HepG2 (cell line): ENCODE results near the gene PPDPF. TPM values are rescaled to one million over a fixed set of nuclear protein-coding genes. Genes with fewer than 3 reads are reported as not detected.

ENCODE experiments used
- ATAC-seq: fragments of 200-7000 bp; cut with Tn5 transposase; 3 replicates; pipeline ENCODE4 v1.9.1; 2020; ENCODE audit warnings: mild to moderate bottlenecking, moderate library complexity
- BruUV-seq: library from RNA; stranded (reverse); fragments of 400-500 nt; replicated peaks from 2 replicates; lab custom pipeline; 2021; lab: Mats Ljungman, UMichigan
- CTCF ChIA-PET: fragments of 300-600 bp; formaldehyde crosslinking; extraction: SDS; loops from one replicate; lab custom pipeline; 2021; ENCODE audit warnings: low total read pairs, inconsistent platforms, low intra/inter-chr PET ratio; lab: Yijun Ruan, JAX
- POLR2A ChIA-PET: fragments of 350-600 bp; sonication (Branson Sonifier 250); formaldehyde crosslinking; loops from one replicate; lab custom pipeline; 2020; ENCODE audit warnings: antibody characterized with exemption, inconsistent platforms; lab: Yijun Ruan, JAX
- DNase-seq: peaks from one replicate; pipeline ENCODE4 v3.0.0-alpha.2; 2015; ENCODE audit warnings: low spot score
- FAIRE-seq: peaks from 3 replicates; lab custom pipeline; 2011; peaks lifted over from hg19 to GRCh38; lab: Jason Lieb, UNC
- H2AFZ ChIP-seq: one replicate; pipeline ENCODE4 v1.6.1; 2011; ENCODE audit warnings: low read length, inconsistent platforms
- H3K27ac ChIP-seq: fragments of 300-600 bp; 3 replicates; pipeline ENCODE4 v1.8.0; 2011; ENCODE audit warnings: mixed run types, mild to moderate bottlenecking, mixed read lengths, low read length, inconsistent platforms; ENCODE audit not compliant: insufficient read depth; ENCODE audit errors: extremely low read length
- H3K27me3 ChIP-seq, 2 experiments: fragments of 200-600 bp in 1 of 2; 2 replicates in 1 of 2; 3 replicates in 1 of 2; pipeline versions ENCODE4 v1.6.0 to v1.8.0; 2011; ENCODE audit warnings: low read length in 2 of 2, mild to moderate bottlenecking in 2 of 2, moderate library complexity in 2 of 2, inconsistent platforms in 1 of 2; ENCODE audit not compliant: insufficient read depth in 2 of 2, control insufficient read depth in 1 of 2
- H3K36me3 ChIP-seq, 2 experiments: fragments of 200-600 bp in 1 of 2; replicated peaks in 1 of 2; 2 replicates in 1 of 2; 3 replicates in 1 of 2; pipeline versions ENCODE4 v1.5.1 to v1.8.0; 2011; ENCODE audit warnings: low read length in 2 of 2, inconsistent platforms in 1 of 2; ENCODE audit not compliant: insufficient read depth in 2 of 2, control insufficient read depth in 1 of 2
- H3K4me1 ChIP-seq: 2 replicates; pipeline ENCODE4 v1.5.1; 2012; ENCODE audit warnings: low read length, inconsistent platforms; ENCODE audit not compliant: insufficient read depth
- H3K4me2 ChIP-seq: 2 replicates; pipeline ENCODE4 v1.6.0; 2011; ENCODE audit warnings: low read depth, low read length, inconsistent platforms
- H3K4me3 ChIP-seq, 3 experiments: fragments of 200-600 bp in 1 of 3; sonication (generic), shearing (Covaris generic) in 1 of 3; replicated peaks in 1 of 3; 2 replicates each; pipeline ENCODE4 v1.5.1; 2011 to 2016; ENCODE audit warnings: low read length in 3 of 3, inconsistent platforms in 2 of 3, low read depth in 2 of 3, mild to moderate bottlenecking in 2 of 3, control low read depth in 1 of 3, mixed read lengths in 1 of 3; ENCODE audit not compliant: insufficient read depth in 1 of 3
- H3K79me2 ChIP-seq: one replicate; pipeline ENCODE4 v1.6.1; 2011; ENCODE audit warnings: low read length, inconsistent platforms; ENCODE audit not compliant: insufficient read depth
- H3K9ac ChIP-seq: 2 replicates; pipeline ENCODE4 v1.6.0; 2011; ENCODE audit warnings: mild to moderate bottlenecking, low read depth, low read length, inconsistent platforms; ENCODE audit not compliant: insufficient read depth
- H3K9me3 ChIP-seq: 2 replicates; pipeline ENCODE4 v1.5.1; 2012; ENCODE audit warnings: mild to moderate bottlenecking, low read length
- H4K20me1 ChIP-seq: 2 replicates; pipeline ENCODE4 v1.6.0; 2011; ENCODE audit warnings: inconsistent platforms, mild to moderate bottlenecking, low read length, moderate library complexity; ENCODE audit not compliant: insufficient read depth
- FOXO4 ChIP-seq: sonication (generic); formaldehyde crosslinking; conservative IDR thresholded peaks from 2 replicates; pipeline ENCODE4 v1.8.1; 2023; ENCODE audit warnings: missing genetic modification reagents
- HMGA1 ChIP-seq: sonication (generic); formaldehyde crosslinking; conservative IDR thresholded peaks from 2 replicates; pipeline ENCODE4 v1.4.0; 2020; ENCODE audit warnings: missing genetic modification reagents
- LRRFIP1 ChIP-seq: sonication (generic); formaldehyde crosslinking; conservative IDR thresholded peaks from 2 replicates; pipeline ENCODE4 v1.4.0; 2020; ENCODE audit warnings: missing genetic modification reagents
- NFE2L1 ChIP-seq: sonication (generic); formaldehyde crosslinking; IDR thresholded peaks from 2 replicates; pipeline ENCODE4 v1.4.0; 2020; ENCODE audit warnings: missing genetic modification reagents, mild to moderate bottlenecking, borderline replicate concordance
- REPIN1 ChIP-seq: sonication (generic); formaldehyde crosslinking; IDR thresholded peaks from 2 replicates; pipeline ENCODE4 v1.8.0; 2022; ENCODE audit warnings: missing genetic modification reagents, low read depth, mild to moderate bottlenecking, borderline replicate concordance
- ZNF350 ChIP-seq: sonication (generic); formaldehyde crosslinking; IDR thresholded peaks from 2 replicates; pipeline ENCODE4 v1.4.0; 2020; ENCODE audit warnings: mild to moderate bottlenecking, low read depth, missing genetic modification reagents, borderline replicate concordance
- ZNF687 ChIP-seq: sonication (generic); formaldehyde crosslinking; IDR thresholded peaks from 2 replicates; pipeline ENCODE4 v1.5.1; 2020; ENCODE audit warnings: mild to moderate bottlenecking, missing genetic modification reagents, moderate library complexity
- ZNF883 ChIP-seq: sonication (generic); formaldehyde crosslinking; IDR thresholded peaks from 2 replicates; pipeline ENCODE4 v1.5.1; 2020; ENCODE audit warnings: mild to moderate bottlenecking, missing genetic modification reagents; ENCODE audit errors: not compliant biosample characterization
- ZNF891 ChIP-seq: sonication (generic); formaldehyde crosslinking; IDR thresholded peaks from 2 replicates; pipeline ENCODE4 v1.5.0; 2020; ENCODE audit warnings: mild to moderate bottlenecking, missing genetic modification reagents
- WGBS: methylation state at CpG from one replicate; pipeline ENCODE4 v1.1.6; 2017; ENCODE audit warnings: low lambda C conversion rate; 5-methylcytosine and 5-hydroxymethylcytosine counted together
- in situ Hi-C: cut with HindIII; loops from 2 replicates; pipeline ENCODE4 v1.10.0; 2017; ENCODE audit warnings: low pct_unique_long_range_greater_than_20kb; ENCODE audit not compliant: extremely low pct_ligation_motif_present
- intact Hi-C: fragments of 100-400 bp; cut with micrococcal nuclease; formaldehyde crosslinking; loops from one replicate; pipeline ENCODE4 v1.10.0; 2022; ENCODE audit not compliant: unreplicated experiment
- polyA plus RNA-seq, 8 experiments: library from polyadenylated mRNA; depleted of rRNA in 3 of 8; stranded (reverse) in 7 of 8; unstranded in 1 of 8; fragments of >200 nt; fragmentation: Illumina TruSeq in 4 of 8; extraction: Trizol in 4 of 8; gene quantifications; 2 replicates each; pipeline versions ENCODE4 v1.2.1 to v1.2.3, GENCODE V29; 2011 to 2016; ENCODE audit warnings: low read depth in 4 of 8, missing spikeins in 1 of 8, mixed read lengths in 1 of 8; ENCODE audit not compliant: insufficient read depth in 1 of 8
- total RNA-seq, 5 experiments: library from RNA; depleted of rRNA; stranded (reverse); fragments of >200 nt; fragmentation: Illumina TruSeq; extraction: Trizol; gene quantifications; 2 replicates each; pipeline ENCODE4 v1.2.3, GENCODE V29; 2016; ENCODE audit warnings: low read depth in 1 of 5

PPDPF gene
- total and polyA plus RNA-seq, 2 of the 13 experiments (the other 11 are each of a cell fraction or from before 2014, with no cell fraction given) = 1.8 to 7.0 TPM

- no peak for ATAC-seq
- Histone ChIP-seq H2AFZ (no peak overlapping the region), H3K27ac (no peak overlapping the region), H3K36me3 (no peaks in the 10 kb centered on the region), H3K4me2 (peak overlapping the region; percentile 14; the same call in 1 of the 2 replicates), H3K9ac (no peak overlapping the region), H3K4me1 (peaks cover 24% of the 10 kb centered on the region), H3K9me3 (no peaks in the 10 kb centered on the region), H3K79me2 (no peaks in the 10 kb centered on the region), H4K20me1 (no peaks in the 10 kb centered on the region), H3K4me3 (no peak overlapping the region), H3K27me3 (peaks cover 19 to 44% of the 10 kb centered on the region in 2 experiments)
- no peak for TF ChIP-seq REPIN1 (CRISPR knock-in tag)
- TF ChIP-seq HMGA1 = no peak
- no peak for TF ChIP-seq FOXO4
- TF ChIP-seq ZNF350 = peak; percentile 38; the same call in 1 of the 2 replicates
- TF ChIP-seq ZNF883 = peak; percentile 41
- TF ChIP-seq NFE2L1 = no peak
- no peak for TF ChIP-seq ZNF891 (CRISPR knock-in tag)
- TF ChIP-seq ZNF687 (CRISPR knock-in tag) = peak; percentile 20; the same call in 1 of the 2 replicates
- TF ChIP-seq LRRFIP1 = no peak
- no peak for DNase-seq
- WGBS = 41% methylated on average over 15 of the region's 15 CpGs
- no peak for FAIRE-seq
- intact Hi-C loops (no loop called here), in situ Hi-C loops (no loop called here)
- no TSS peak for BruUV-seq
- ChIA-PET POLR2A (interaction anchor here (0.8 kb wide), 2 partner anchors 8 to 87 kb away, joined by 3 to 7 read pairs; no protein-coding TSS in a partner anchor), CTCF (no interaction called here)
Observed at GRCh38 chr20:63552481-63553249, 32.1 kb downstream of the PPDPF start.
